ENCODE measurements around the gene ASTN2. TPM values are rescaled to one million over a fixed set of nuclear protein-coding genes. Genes with fewer than 3 reads are reported as not detected.

Gene ASTN2
- polyA plus RNA-seq, 4 donors, result 13.7 to 15.5 (median 14.5) TPM

GRCh38 chr9:116389541-116390302 lies 1025.1 kb downstream of the ASTN2 start:
- DNase-seq (ENCODE audit: low read depth in 4 of 4, low spot score in 2 of 4), result no peak

- no peak for DNase-seq (ENCODE audit: low read depth in 4 of 4, low spot score in 2 of 4)
These were observed 1026.7 kb downstream of the ASTN2 start for GRCh38 chr9:116387934-116388698.

- no peak for DNase-seq (ENCODE audit: low read depth in 4 of 4, low spot score in 2 of 4)
These were observed 1030.9 kb downstream of the ASTN2 start for GRCh38 chr9:116383936-116384335.

- DNase-seq (ENCODE audit: low read depth in 4 of 4, low spot score in 2 of 4), result no peak
These were observed 1031.7 kb downstream of the ASTN2 start for GRCh38 chr9:116383133-116383532.

GRCh38 chr9:116382053-116382452 lies 1032.8 kb downstream of the ASTN2 start:
- DNase-seq (ENCODE audit: low read depth in 4 of 4, low spot score in 2 of 4), result no peak

GRCh38 chr9:116381350-116381749 lies 1033.5 kb downstream of the ASTN2 start:
- DNase-seq (ENCODE audit: low read depth in 4 of 4, low spot score in 2 of 4), result no peak

- DNase-seq (ENCODE audit: low read depth in 4 of 4, low spot score in 2 of 4), result no peak
These were observed 1034.3 kb downstream of the ASTN2 start for GRCh38 chr9:116380496-116380995.

- DNase-seq (ENCODE audit: low read depth in 4 of 4, low spot score in 2 of 4), result no peak
These were observed 1035.0 kb downstream of the ASTN2 start for GRCh38 chr9:116379821-116380220.

- DNase-seq (ENCODE audit: low read depth in 4 of 4, low spot score in 2 of 4), result no peak
These were observed 1036.0 kb downstream of the ASTN2 start for GRCh38 chr9:116378873-116379272.

GRCh38 chr9:116377179-116377798 lies 1037.6 kb downstream of the ASTN2 start:
- DNase-seq (ENCODE audit: low read depth in 4 of 4, low spot score in 2 of 4), result no peak
